Muscle of leg (tissue), 11 donors: Measurements from ENCODE around the gene ETF1. TPM values are rescaled to one million over a fixed set of nuclear protein-coding genes. Genes with fewer than 3 reads are reported as not detected.
A peak's percentile ranks its signal among the peaks of the same experiment; 100 is the strongest.
"Not testable (repeated sequence)": the region's sequence is repeated elsewhere in the genome, so short reads cannot be mapped to it uniquely, and the experiment has no call there.

Experiments used
- DNase-seq: peaks from one replicate; pipeline ENCODE4 v3.0.0; 2013
- H3K27ac ChIP-seq: one replicate; pipeline ENCODE4 v1.5.1; 2013; ENCODE audit warnings: mild to moderate bottlenecking, low read length, control low read depth
- H3K27me3 ChIP-seq: one replicate; pipeline ENCODE4 v1.6.1; 2013; ENCODE audit warnings: low read length; ENCODE audit not compliant: control insufficient read depth, insufficient read depth
- H3K36me3 ChIP-seq: one replicate; pipeline ENCODE4 v1.6.1; 2013; ENCODE audit warnings: low read length; ENCODE audit not compliant: control insufficient read depth, insufficient read depth
- H3K4me1 ChIP-seq: one replicate; pipeline ENCODE4 v1.6.1; 2013; ENCODE audit warnings: low read length; ENCODE audit not compliant: control insufficient read depth, insufficient read depth
- H3K4me3 ChIP-seq: one replicate; pipeline ENCODE4 v1.5.1; 2013; ENCODE audit warnings: low read length, control low read depth
- H3K9me3 ChIP-seq: replicated peaks from 2 replicates; pipeline ENCODE4 v1.6.1; 2013; ENCODE audit warnings: low read depth, low read length; ENCODE audit not compliant: control insufficient read depth
- WGBS: methylation state at CpG from one replicate; pipeline ENCODE4 v1.1.5; 2013; ENCODE audit warnings: missing lambda C conversion rate; ENCODE audit not compliant: insufficient coverage; 5-methylcytosine and 5-hydroxymethylcytosine counted together
- polyA plus RNA-seq, 8 donors: library from polyadenylated mRNA; unstranded; fragments of 120-200 nt; gene quantifications; one replicate each; pipeline versions ENCODE4 v1.2.1 to v1.2.3, GENCODE V29; 2013; ENCODE audit warnings: inconsistent platforms in 1 of 8, low replicate concordance in 1 of 8; ENCODE audit not compliant: insufficient read length in 8 of 8, insufficient read depth in 1 of 8
- total RNA-seq: library from RNA; stranded (reverse); fragments of 120-200 nt; gene quantifications from one replicate; pipeline ENCODE4 v1.2.4, GENCODE V29; 2013

Gene ETF1
- total and polyA plus RNA-seq, 9 donors = 36.1 to 55.7 (median 45.5) TPM

DNA sequence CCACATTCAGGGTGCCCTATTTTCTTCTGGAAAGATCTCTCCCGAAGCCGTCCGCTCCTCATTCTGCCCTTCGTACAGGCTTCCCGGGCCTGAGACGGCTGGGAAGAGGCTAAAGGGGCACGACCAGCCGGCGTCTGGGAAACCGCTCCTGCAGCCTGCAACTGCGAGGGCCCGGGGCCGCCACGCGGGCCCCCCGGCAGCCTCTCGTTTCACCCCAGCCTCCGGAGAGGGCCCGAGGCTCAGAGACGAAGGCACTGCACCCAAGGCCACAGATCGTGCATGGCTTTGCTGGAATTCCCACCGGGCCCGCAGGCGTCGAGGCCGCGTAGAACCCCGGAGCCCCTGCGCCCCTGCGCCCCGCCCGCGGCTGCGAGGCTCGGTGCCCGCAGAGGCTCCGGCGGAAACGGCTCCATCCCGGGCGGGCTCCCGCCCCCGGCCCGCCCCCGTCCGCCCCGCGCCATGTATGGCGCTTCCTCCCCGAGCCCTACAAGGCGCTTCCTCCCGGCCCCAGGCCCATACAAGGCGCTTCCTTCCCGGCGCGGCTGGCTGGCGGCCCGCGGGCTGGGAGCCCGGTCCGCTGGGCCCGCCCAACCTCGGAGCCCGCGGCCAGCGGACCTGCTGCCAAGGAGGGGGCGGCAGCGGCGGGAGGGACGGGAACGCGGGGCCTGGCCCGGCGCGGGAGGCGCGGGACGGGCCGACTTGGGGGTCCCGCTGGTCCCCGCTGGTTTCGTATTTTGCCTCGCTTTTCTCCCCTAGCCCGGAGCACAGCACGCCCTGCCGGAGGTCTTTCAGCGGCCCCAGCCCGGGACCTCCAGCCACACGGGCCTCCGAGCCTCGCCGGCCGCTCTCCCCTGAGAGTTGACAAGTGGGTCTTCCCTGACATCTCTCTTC lies 51.1 kb downstream of the ETF1 start:
- under 1% methylated on average over 91 of the region's 93 CpGs for WGBS
- Histone ChIP-seq H3K9me3 (no peaks in the 10 kb centered on the region), H3K27ac (peak overlapping the region; percentile 87), H3K4me3 (peak overlapping the region; percentile 66), H3K4me1 (peaks cover 35% of the 10 kb centered on the region), H3K36me3 (no peaks in the 10 kb centered on the region), H3K27me3 (peaks cover 24% of the 10 kb centered on the region)
- DNase-seq = peak; percentile 98

DNA sequence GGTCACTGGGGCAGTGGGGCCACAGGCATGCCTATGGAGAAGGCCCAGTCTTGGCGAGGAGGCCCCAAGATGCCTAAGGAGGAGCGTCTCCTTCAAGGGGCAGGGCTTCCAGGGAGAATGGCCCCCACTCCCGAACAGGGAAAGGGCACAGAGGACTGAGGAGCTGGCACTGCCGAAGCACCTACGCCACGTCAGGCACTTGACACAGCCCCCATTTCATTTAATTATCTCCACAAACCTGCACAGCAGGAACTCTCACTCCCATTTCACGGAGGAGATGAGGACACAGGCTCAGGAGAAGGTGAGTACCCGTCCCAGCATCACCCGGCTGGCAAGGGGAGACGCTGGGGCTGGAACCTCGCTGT lies 51.8 kb downstream of the ETF1 start:
- H3K36me3 ChIP-seq = no peaks in the 10 kb centered on the region
- H3K27ac ChIP-seq = no peak overlapping the region
- H3K9me3 ChIP-seq = no peaks in the 10 kb centered on the region
- peaks cover 35% of the 10 kb centered on the region for H3K4me1 ChIP-seq
- peak overlapping the region; percentile 58 for H3K4me3 ChIP-seq
- WGBS = 50% methylated on average over 10 of the region's 11 CpGs
- DNase-seq = no peak
- peaks cover 24% of the 10 kb centered on the region for H3K27me3 ChIP-seq

DNA sequence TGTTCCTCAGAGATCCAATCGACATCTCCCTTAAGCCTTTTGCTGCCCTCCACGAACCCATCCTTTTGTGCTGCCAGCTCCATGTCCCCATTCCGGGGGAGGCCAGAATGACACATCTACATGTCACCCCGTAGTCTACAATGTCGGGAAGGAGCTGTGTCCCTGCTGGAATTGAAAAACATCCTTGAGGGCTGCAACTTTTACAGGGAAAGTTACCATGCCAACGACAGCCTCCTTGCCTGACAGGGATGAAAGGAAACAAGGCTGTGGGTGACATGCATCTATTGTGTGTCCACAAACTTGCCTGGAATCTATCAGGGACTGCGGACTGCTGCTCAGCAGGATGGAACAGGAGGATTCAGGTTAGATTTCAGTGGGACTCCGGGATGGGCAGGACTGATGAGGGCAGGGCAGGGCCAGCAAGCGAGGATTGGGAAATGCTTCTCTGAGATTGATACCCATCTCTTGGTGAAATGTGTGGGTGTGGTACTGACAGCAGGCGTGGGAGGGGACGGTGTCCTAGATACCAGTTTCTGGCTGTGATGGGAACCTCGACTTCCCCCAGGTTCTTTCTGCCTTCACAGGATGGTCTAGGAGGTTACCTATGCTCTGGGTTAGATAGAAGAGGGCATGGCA lies 52.3 kb downstream of the ETF1 start:
- DNase-seq = no peak
- Histone ChIP-seq H3K4me1 (peaks cover 35% of the 10 kb centered on the region), H3K36me3 (no peaks in the 10 kb centered on the region), H3K4me3 (no peak overlapping the region), H3K27ac (no peak overlapping the region), H3K9me3 (no peaks in the 10 kb centered on the region), H3K27me3 (peaks cover 24% of the 10 kb centered on the region)
- WGBS = 81% methylated on average over 6 of the region's 12 CpGs

DNA sequence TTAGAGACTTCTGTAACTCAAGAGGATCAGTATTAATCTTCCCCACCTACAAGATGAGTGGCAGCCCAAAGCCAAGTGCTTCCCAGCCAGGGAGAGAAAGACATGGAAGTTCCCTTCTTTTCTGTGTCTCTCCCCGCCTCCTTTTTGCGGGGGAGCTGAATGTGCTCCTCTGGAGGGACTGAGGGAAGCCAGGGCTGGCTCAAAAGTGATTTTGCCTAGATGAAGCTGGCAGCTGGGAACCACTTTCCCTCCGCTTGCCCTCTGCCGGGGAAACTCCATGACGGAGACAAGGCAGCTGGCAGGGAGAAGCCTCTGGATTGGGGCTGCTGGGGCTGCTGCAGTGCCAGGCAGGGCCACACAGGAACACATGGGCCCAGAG lies 53.4 kb downstream of the ETF1 start:
- Histone ChIP-seq H3K27me3 (peaks cover 24% of the 10 kb centered on the region), H3K27ac (peak overlapping the region; percentile 42), H3K36me3 (no peaks in the 10 kb centered on the region), H3K4me3 (no peak overlapping the region), H3K4me1 (peaks cover 35% of the 10 kb centered on the region), H3K9me3 (no peaks in the 10 kb centered on the region)
- peak; percentile 70 for DNase-seq
- 26% methylated on average over 3 of the region's 5 CpGs for WGBS

DNA sequence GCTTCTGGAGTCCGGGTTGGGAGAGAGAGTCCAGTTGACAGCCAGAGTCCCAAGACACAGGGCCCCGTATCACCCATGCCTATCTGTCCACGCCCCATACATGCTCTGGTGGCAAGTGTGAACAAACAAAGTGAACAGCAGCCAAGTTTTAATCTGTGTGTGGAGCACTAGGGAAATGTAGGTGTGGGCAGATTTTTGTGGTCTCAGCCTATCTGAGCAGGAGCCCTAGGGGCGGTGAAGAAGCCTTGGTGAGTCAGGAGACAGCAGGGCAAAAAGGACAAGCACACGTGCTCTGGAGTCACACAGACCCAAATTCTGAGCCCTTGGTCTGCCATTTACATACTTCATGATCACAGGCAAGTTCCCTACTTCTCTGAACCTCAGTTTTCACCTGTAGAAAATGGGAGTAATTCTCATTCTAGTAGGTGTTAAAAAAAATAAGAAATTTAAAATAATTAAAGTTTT lies 54.5 kb downstream of the ETF1 start:
- 87% methylated on average over 4 of the region's 5 CpGs for WGBS
- H3K27ac ChIP-seq = no peak overlapping the region
- H3K36me3 ChIP-seq = no peaks in the 10 kb centered on the region
- H3K9me3 ChIP-seq = no peaks in the 10 kb centered on the region
- H3K4me3 ChIP-seq = no peak overlapping the region
- DNase-seq = no peak
- H3K27me3 ChIP-seq = peaks cover 24% of the 10 kb centered on the region
- H3K4me1 ChIP-seq = peaks cover 30% of the 10 kb centered on the region

DNA sequence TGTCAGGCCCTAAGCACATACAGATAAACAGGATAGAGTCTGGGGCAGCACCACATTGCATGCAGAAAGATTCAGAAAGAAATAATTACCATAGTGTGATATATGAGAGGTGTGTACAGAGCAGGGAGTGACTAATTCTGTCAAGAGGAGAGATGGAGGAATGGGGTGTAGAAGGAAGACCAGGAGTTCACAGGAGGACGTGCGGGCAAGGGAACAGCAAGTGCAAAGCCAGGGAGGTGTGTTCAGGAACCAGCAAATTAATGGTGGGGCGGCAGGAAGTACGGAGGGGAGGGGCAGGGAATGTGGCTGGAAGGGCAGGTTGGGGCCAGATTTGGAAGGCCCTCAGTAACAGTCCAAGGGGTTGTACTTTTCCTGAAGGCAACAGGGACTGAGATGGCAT lies 60.4 kb downstream of the ETF1 start:
- no peak for DNase-seq
- no peaks in the 10 kb centered on the region for H3K9me3 ChIP-seq
- no peaks in the 10 kb centered on the region for H3K4me1 ChIP-seq
- no peak overlapping the region for H3K27ac ChIP-seq
- H3K36me3 ChIP-seq = no peaks in the 10 kb centered on the region
- H3K27me3 ChIP-seq = peaks cover 2% of the 10 kb centered on the region
- 35% methylated on average over 4 of the region's 4 CpGs for WGBS
- H3K4me3 ChIP-seq = no peak overlapping the region

DNA sequence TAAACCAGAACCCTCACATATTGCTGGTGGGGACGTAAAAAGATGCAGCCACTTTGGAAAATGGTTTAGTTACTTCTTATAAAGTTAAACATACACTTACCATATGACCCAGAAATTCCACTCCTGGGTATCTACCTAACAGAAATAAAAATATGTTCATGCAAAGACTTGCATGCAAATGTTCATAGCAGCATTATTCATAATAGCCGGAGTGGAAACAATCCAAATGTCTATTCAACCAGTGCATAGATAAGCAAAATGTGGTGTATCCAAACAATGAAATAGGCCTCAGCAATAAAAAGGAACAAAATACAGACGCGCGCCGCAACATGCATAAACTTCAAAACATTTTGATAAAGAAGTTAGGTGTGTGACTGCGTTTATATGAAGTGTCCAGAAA lies 66.1 kb downstream of the ETF1 start:
- no peak overlapping the region for H3K4me3 ChIP-seq
- no CpG with 5 or more reads among the region's 7 CpGs for WGBS
- no peaks in the 10 kb centered on the region for H3K36me3 ChIP-seq
- no peak overlapping the region for H3K27ac ChIP-seq
- H3K4me1 ChIP-seq = no peaks in the 10 kb centered on the region
- H3K27me3 ChIP-seq = peaks cover 2% of the 10 kb centered on the region
- no peaks in the 10 kb centered on the region for H3K9me3 ChIP-seq
- DNase-seq = no peak

DNA sequence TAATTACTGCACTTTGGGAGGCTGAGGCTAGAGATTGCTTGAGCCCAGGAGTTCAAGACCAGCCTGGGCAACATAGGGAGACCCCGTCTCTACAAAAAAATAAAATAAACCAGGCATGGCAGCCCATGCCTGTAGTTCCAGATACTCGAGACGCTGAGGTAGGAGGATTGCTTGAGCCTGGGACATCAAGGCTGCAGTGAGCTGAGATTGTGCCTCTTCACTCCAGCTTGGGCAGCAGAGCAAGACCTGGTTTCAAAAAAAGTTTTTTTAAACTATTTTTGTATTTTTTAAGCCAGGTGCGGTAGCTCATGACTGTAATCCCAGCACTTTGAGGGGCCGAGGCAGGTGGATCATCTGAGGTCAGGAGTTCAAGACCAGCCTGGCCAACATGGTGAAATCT lies 69.9 kb downstream of the ETF1 start:
- H3K27ac ChIP-seq, DNase-seq: not testable (repeated sequence)
- 88% methylated on average over 2 of the region's 5 CpGs for WGBS

DNA sequence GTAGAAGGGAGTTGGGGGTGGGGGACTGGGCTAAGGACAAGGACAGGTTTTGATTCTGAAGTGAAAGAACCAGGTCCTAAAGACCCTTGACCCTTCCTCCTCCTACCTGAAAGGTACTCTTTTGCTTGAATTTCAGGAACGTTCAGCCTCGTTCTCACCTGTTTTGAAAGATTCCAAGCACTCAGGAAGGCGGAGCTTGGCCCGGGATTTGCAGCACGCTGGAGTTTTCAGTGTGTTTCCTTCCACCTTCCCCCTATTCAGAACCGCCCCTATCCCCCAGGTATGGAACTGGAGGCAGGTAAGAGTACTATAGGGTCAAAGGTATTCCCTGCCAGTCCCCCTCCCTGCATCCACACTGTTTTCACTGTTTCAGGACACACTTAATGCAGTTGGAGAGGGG lies 70.7 kb downstream of the ETF1 start:
- no peak for DNase-seq
- 24% methylated on average over 3 of the region's 6 CpGs for WGBS

More for the DNA sequence above, 69.9 kb downstream of the ETF1 start:
- H3K36me3 ChIP-seq, H3K27me3 ChIP-seq, H3K4me1 ChIP-seq, H3K9me3 ChIP-seq, H3K4me3 ChIP-seq: not testable (repeated sequence)

DNA sequence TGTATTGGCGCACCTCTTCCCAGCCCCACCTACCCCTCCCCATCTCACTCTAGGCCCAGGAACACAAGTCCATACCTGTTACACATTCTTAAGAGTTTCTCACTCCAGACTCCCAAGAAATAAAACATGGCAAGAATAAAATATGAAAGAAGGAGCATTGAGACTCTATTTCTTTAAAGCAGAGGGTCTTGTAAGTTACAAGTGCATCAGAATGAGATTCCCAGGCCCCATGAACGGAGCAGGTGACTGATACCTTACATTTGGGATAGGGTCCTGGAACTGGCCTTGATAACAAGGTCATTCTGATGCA lies 72.0 kb downstream of the ETF1 start:
- Histone ChIP-seq H3K36me3 (peaks cover 21% of the 10 kb centered on the region), H3K9me3 (no peaks in the 10 kb centered on the region), H3K4me1 (peaks cover 23% of the 10 kb centered on the region), H3K27me3 (peaks cover 12% of the 10 kb centered on the region), H3K4me3 (no peak overlapping the region), H3K27ac (no peak overlapping the region)
- no CpG with 5 or more reads among the region's 2 CpGs for WGBS
- no peak for DNase-seq

More for the DNA sequence above, 70.7 kb downstream of the ETF1 start:
- Histone ChIP-seq H3K36me3 (peaks cover 10% of the 10 kb centered on the region), H3K4me3 (no peak overlapping the region), H3K27me3 (no peaks in the 10 kb centered on the region), H3K4me1 (peaks cover 10% of the 10 kb centered on the region), H3K9me3 (no peaks in the 10 kb centered on the region), H3K27ac (no peak overlapping the region)
